Measurements from ENCODE around the gene PPM1M. TPM values are rescaled to one million over a fixed set of nuclear protein-coding genes. Genes with fewer than 3 reads are reported as not detected.
A peak's percentile ranks its signal among the peaks of the same experiment; 100 is the strongest.

Gene PPM1M
- polyA plus RNA-seq, 1 of the 3 experiments (the other 2 are of a cell fraction): 19.2 TPM

GRCh38 chr3:52240059-52240885 lies 5.3 kb upstream of the PPM1M start:
- POLR2A ChIA-PET: interaction anchor here (1.0 to 4.6 kb wide), 5 partner anchors 39 to 214 kb away, joined by 3 to 67 read pairs (median 4); partner anchors contain the start of genes GLYCTK and WDR82
- Histone ChIP-seq H3K4me2 (peak overlapping the region; percentile 89), H3K9ac (no peak overlapping the region; the same call in 1 of the 2 replicates), H3K9me3 (no peaks in the 10 kb centered on the region), H3K27ac (ENCODE audit: low read depth in 2 of 2, low read length in 1 of 2) (peak overlapping the region; percentile 93 to 96), H3K36me3 (replicated peaks in 1 of 2; ENCODE audit: control insufficient read depth in 1 of 2, insufficient read depth in 2 of 2, low read length in 1 of 2) (peaks cover 0 to 5% of the 10 kb centered on the region in 2 experiments), H3K79me2 (ENCODE audit: insufficient read depth) (peaks cover 49% of the 10 kb centered on the region), H2AFZ (ENCODE audit: low read depth) (no peak overlapping the region), H3K4me3 (ENCODE audit: low read depth in 2 of 2, low read length in 1 of 2) (peak overlapping the region; percentile 90 to 97; a peak in 3 of 4 replicates), H3K4me1 (ENCODE audit: control insufficient read depth in 1 of 2, insufficient read depth in 2 of 2, low read depth in 1 of 2, low read length in 1 of 2) (peaks cover 12 to 57% of the 10 kb centered on the region in 2 experiments), H3K27me3 (ENCODE audit: insufficient read depth) (no peaks in the 10 kb centered on the region), H4K20me1 (ENCODE audit: insufficient read depth) (0 out of 2 replicates have a peak, but pooled peaks cover 4% of the 10 kb centered on the region), H3K9me2 (no peaks in the 10 kb centered on the region), H3F3A (replicated peaks; ENCODE audit: insufficient read depth) (peaks cover 24% of the 10 kb centered on the region)
- TF ChIP-seq ELF1 (IDR thresholded peaks at IDR 0.05) (no peak), MEF2A (IDR thresholded peaks at IDR 0.05; ENCODE audit: borderline replicate concordance, low read depth) (no peak), CHD2 (IDR thresholded peaks at IDR 0.05; ENCODE audit: low read length, partially characterized antibody) (peak; percentile 70), EZH2phosphoT487 (IDR thresholded peaks at IDR 0.05; ENCODE audit: borderline replicate concordance, low read depth) (no peak), FOSL2 (IDR thresholded peaks at IDR 0.05; ENCODE audit: borderline replicate concordance, low read depth) (peak; percentile 42; the same call in 1 of the 2 replicates), GATA2 (CRISPR knock-in tag; IDR thresholded peaks at IDR 0.05) (peak; percentile 75), TCF12 (IDR thresholded peaks at IDR 0.05) (peak; percentile 55; the same call in 1 of the 2 replicates), FOXJ3 (CRISPR knock-in tag; IDR thresholded peaks at IDR 0.05) (peak; percentile 67; the same call in 1 of the 2 replicates), PBX3 (IDR thresholded peaks at IDR 0.05) (no peak), TEAD4 (IDR thresholded peaks at IDR 0.05; ENCODE audit: borderline replicate concordance, insufficient read depth) (no peak), EP300 (IDR thresholded peaks at IDR 0.05; ENCODE audit: borderline replicate concordance in 1 of 2, low read depth in 1 of 2, low read length in 1 of 2) (peak in 1 of 2 experiments; percentile 74; a peak in 1 of 4 replicates), MXI1 (IDR thresholded peaks at IDR 0.05; ENCODE audit: low read depth, low read length) (peak; percentile 56), POLR2AphosphoS5 (IDR thresholded peaks at IDR 0.05; ENCODE audit: low read depth, low read length) (peak; percentile 11; the same call in 1 of the 2 replicates), RAD21 (IDR thresholded peaks at IDR 0.05; ENCODE audit: low read length) (peak; percentile 41; the same call in 1 of the 2 replicates), RCOR1 (IDR thresholded peaks at IDR 0.05; ENCODE audit: low read length) (peak; percentile 80; the same call in 1 of the 2 replicates), CTCF (IDR thresholded peaks at IDR 0.05) (no peak), TAF1 (IDR thresholded peaks at IDR 0.05; ENCODE audit: borderline replicate concordance, low read depth, low read length) (0 out of 2 replicates have a peak, but pooled peaks have one; percentile 28)
- TF ChIP-seq, protein P1, sequence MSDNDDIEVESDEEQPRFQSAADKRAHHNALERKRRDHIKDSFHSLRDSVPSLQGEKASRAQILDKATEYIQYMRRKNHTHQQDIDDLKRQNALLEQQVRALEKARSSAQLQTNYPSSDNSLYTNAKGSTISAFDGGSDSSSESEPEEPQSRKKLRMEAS (IDR thresholded peaks at IDR 0.05; ENCODE audit: low read depth): 0 out of 2 replicates have a peak, but pooled peaks have one; percentile 44
- TF ChIP-seq, protein P2, sequence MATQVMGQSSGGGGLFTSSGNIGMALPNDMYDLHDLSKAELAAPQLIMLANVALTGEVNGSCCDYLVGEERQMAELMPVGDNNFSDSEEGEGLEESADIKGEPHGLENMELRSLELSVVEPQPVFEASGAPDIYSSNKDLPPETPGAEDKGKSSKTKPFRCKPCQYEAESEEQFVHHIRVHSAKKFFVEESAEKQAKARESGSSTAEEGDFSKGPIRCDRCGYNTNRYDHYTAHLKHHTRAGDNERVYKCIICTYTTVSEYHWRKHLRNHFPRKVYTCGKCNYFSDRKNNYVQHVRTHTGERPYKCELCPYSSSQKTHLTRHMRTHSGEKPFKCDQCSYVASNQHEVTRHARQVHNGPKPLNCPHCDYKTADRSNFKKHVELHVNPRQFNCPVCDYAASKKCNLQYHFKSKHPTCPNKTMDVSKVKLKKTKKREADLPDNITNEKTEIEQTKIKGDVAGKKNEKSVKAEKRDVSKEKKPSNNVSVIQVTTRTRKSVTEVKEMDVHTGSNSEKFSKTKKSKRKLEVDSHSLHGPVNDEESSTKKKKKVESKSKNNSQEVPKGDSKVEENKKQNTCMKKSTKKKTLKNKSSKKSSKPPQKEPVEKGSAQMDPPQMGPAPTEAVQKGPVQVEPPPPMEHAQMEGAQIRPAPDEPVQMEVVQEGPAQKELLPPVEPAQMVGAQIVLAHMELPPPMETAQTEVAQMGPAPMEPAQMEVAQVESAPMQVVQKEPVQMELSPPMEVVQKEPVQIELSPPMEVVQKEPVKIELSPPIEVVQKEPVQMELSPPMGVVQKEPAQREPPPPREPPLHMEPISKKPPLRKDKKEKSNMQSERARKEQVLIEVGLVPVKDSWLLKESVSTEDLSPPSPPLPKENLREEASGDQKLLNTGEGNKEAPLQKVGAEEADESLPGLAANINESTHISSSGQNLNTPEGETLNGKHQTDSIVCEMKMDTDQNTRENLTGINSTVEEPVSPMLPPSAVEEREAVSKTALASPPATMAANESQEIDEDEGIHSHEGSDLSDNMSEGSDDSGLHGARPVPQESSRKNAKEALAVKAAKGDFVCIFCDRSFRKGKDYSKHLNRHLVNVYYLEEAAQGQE (IDR thresholded peaks at IDR 0.05; ENCODE audit: low read depth, low read length): no peak
- TF ChIP-seq, protein P3, sequence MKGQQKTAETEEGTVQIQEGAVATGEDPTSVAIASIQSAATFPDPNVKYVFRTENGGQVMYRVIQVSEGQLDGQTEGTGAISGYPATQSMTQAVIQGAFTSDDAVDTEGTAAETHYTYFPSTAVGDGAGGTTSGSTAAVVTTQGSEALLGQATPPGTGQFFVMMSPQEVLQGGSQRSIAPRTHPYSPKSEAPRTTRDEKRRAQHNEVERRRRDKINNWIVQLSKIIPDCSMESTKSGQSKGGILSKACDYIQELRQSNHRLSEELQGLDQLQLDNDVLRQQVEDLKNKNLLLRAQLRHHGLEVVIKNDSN (IDR thresholded peaks at IDR 0.05; ENCODE audit: borderline replicate concordance, low read depth): peak; percentile 67; the same call in 1 of the 2 replicates
- CTCF ChIA-PET: interaction anchor here (0.6 to 9.0 kb wide), 7 partner anchors 8 to 266 kb away, joined by 3 to 63 read pairs (median 9); partner anchors contain the start of genes ABHD14B and WDR82
- WGBS (ENCODE audit: low lambda C conversion rate): 100% methylated on average over 1 of the region's 1 CpG
- peak; percentile 82 for DNase-seq

Measured in SK-N-SH (cell line).